GM19397 (cell line): Measurements from ENCODE around the gene PPP3CA.
"Not testable (repeated sequence)": the region's sequence is repeated elsewhere in the genome, so short reads cannot be mapped to it uniquely, and the experiment has no call there.

Experiments used
- ATAC-seq: cut with Tn5 transposase; IDR thresholded peaks from one replicate; pipeline ENCODE4 v1.9.1; 2021; ENCODE audit warnings: mild to moderate bottlenecking, moderate library complexity; ENCODE audit not compliant: unreplicated experiment

PPP3CA gene

DNA sequence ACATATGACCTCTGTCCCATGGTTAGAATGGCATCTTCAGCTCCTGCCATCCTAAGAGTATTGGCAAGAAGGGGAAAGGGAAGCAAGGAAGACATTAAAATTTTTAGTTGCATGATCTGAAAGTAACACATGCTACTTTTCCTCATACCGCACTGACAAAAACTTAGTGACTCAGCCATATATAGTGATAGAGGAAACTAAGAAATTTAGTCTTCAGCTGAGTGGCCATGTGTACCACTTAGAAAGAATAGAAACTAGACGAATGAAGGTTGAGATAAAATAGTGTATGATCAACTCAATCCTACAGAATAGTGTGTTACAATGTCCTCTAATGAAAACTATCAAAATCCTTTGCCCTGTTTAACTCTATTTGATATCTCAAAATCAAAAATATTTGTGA, 164.1 kb downstream of the PPP3CA start:
- ATAC-seq, result no peak

DNA sequence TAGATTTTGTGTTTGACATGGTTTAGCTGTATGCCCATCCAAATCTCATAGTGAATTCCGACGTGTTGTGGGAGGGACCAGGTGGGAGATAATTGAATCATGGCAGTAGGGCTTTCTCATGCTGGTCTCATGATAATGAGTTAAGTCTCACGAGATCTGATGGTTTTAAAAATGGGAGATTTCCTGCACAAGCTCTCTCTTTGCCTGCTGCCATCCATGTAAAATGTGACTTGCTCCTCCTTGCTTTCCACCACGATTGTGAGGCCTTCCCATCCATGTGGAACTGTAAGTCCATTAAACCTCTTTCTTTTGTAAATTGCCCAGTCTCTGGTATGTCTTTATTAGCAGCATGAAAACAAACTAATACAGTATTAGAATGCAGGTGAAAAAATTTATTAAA, 164.6 kb downstream of the PPP3CA start:
- ATAC-seq, result not testable (repeated sequence)

DNA sequence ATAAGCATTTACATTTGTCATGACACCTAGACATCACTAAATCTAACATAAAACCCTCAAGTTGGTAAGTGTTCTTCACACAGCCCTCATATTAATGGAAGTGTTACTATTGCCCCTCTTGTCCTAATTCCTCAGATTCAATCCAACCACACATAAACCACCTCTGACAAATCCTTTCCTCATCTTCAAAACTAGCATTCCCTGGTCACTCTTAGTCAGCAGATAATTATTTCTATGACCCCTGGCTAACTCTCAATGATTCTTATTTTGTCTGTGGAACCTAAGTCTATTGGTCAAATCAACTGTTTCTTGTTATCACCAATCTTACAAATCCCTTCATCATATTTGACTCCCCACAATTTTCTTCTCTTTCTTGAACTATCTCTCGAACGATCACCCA, 168.6 kb downstream of the PPP3CA start:
- no peak for ATAC-seq

DNA sequence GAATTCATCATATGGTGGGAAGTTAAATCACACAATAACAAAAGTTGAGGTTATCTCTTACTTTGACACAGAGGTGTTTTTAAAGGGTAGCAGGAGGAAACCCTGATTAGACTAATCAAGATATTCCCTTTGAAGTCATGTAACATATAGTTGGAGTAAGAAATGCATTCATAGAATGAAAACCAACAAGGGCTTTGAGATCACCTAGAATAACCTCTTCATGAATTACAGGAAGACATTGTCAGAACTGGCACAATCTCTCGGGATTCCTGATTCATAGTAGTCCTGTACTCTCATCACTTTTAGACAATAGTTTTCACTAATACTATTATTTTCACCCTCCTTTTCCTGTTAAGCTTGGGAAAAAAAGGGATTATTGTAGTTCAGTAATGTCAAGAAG, 170.2 kb downstream of the PPP3CA start:
- ATAC-seq, result no peak

DNA sequence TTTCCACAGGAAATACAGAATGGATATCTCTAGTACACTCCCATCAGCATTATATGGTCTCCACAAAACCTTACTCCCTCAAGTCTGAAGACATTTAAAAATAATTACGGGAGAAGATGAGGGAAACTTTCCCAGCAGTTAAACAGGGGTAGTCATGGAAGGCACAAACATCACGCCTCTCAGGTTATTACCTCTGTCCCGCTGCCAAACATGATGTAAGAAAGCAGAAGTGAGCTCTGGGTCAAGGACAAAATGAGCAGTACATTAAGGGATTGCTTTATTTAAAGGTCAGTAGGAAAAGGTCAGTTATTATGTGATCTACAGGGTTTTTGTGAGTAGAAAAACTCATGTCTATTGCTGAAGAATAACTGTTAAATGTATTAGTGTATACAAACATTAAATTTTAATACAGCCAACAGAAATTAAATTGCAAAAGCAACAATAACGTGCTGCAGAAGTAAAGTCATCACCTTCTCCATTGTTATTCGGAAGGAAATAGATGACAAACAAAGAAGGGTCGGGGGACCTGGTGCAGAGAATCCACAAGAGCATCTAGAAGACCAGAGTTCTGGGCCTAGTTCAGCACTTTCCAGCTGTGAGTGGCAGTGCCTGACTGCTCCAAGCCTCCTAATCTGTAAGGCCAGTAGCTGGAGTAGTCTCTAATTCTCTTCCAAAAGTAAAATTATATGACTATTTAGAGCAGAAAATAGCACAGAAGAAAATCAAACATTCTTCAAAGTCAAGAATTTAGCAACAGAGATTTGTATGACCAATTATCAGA, 171.2 kb downstream of the PPP3CA start:
- no peak for ATAC-seq

DNA sequence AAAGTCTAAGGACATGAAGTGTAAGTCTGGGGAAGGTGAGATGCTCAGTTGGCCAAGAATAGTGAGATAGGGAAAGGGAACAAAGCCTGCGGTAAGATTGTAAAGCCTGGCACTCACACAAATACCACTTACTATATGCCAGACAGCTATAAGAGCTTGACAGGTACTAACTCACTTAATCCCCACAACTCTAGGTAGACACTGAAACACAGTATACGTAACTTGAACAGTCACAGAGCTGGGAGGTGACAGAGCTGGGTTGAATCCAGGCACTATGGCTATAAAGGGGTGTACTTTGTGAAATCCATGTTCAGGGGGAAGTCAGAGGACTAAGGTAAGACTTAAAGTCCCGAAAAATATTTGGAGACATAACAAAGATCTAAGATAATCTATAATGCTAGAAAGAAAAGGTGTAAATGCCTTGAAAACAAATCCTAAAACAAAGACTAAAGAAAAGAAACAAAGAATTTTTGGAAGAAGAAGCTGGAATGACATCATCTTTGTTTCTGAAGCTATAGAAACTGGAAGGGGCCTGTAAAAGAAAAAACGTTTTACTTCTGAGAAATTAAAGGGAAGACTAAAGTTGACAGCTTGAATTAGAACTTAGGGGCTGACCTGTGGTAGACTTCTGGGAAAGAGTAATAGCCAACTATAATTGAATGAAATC, 172.5 kb downstream of the PPP3CA start:
- ATAC-seq, result no peak

DNA sequence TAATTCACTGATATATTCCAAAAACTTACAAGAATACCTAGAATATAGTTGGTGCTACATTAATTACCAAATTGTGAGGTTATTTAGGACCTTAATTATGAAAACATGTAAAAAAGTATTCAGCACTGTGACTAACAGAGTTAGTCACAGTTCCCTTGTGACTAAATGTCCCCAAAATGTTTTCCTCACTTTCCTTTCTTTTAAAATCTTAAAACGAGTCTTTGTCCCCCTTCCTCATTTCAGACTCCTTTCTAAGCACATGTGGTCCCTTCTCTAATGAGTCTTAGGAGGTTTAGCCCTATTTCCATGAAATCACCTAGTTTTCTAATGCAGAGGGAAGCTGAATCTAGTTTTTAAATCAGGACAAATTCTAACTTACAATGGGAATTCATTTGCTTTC, 175.0 kb downstream of the PPP3CA start:
- no peak for ATAC-seq

DNA sequence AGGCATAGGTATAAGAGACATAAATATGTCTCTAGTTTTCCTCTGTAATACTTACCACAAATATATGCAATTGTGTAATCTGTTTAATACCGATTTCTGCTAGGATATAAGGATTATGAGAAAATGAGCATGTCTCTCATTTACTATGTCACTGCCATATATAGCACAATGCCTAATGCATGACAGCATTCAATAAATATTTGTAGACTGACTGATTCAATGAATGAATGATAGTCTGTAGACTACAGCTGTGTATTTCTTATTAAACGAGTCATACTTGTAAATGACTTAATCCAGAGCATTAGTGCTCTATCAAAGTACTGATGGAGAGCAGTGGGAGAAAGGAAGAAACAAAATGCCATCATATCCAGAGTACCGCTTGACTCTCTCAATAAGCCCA, 175.6 kb downstream of the PPP3CA start:
- ATAC-seq, result no peak

DNA sequence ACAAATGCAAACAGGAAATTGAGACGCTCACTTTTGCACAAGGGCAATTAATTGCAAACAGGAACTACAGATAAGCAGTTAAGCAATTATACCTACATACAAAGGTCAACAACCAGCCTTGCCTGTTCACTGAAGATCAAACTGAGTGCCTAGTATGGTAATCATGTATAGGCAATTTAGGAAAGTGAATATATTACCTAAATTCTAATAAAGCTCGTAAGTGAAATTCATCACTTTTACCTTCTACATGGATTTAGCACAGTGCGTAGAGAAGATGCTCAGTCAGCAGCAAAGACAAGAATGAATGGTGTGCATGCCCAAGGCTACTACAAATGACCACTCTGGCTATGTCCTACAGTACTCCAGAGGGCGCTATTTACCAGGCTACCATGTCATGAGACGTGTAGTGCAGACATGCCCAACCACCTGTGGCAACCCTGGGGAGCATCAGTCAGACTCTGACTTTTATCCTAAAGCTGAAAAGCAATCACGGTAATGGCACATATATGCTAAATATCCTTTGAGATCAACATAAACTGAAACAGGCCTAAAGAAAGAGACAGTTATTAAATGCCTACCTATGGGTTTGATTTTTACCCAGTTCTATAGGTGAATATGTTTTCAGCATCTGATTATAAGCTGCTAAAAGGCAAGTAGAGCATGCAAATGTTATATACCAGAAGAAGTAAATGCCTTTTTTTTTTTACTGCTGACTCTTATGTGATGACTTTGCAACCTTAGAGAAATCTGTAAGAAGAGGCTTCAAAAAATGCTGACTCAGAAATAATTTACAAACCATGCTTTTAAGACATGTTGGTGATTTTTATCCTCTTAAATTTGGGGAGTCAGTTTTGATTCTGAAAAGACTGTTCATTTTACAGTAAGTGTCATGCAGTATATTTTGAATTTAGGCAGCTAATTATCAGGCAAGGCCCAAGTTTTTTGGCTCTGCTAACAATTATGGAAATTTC, 178.0 kb downstream of the PPP3CA start:
- ATAC-seq, result peak; percentile 99

DNA sequence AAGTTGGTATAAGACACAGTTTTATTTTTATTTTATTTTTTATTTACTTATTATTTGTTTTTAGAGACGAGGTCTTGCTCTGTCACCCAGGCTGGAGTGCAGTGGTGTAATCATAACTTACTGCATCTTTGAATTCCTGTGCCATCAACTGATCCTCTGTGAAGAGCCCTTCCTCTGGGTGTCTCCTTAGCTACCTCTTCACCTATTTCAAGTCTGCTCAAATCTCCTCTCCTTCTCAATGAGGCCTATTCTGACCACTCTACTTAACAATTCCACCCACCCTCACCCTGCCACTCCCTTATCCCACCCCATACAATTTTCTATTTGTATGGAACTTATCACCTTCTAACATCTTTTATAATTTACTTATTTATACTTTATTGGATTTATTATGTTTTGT, 183.4 kb downstream of the PPP3CA start:
- ATAC-seq, result no peak

DNA sequence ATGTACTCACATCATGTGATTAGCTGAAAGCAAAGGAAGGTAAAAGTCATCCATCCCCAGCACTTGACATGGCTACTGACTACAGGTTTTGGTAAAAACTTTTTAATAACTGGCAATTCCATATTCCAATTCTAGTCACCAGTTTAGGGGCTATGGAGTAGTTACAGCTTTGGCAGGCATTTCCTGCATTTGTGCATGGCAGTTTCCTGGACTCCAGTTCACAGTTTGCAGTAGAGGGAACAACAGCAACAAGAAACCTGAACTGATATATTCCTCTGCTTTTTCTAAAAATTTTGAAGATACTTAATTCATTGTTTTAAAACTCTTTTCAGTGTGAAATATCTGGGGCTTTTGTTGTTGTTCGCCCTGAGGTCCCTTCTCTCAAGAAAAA, 184.3 kb downstream of the PPP3CA start:
- no peak for ATAC-seq

DNA sequence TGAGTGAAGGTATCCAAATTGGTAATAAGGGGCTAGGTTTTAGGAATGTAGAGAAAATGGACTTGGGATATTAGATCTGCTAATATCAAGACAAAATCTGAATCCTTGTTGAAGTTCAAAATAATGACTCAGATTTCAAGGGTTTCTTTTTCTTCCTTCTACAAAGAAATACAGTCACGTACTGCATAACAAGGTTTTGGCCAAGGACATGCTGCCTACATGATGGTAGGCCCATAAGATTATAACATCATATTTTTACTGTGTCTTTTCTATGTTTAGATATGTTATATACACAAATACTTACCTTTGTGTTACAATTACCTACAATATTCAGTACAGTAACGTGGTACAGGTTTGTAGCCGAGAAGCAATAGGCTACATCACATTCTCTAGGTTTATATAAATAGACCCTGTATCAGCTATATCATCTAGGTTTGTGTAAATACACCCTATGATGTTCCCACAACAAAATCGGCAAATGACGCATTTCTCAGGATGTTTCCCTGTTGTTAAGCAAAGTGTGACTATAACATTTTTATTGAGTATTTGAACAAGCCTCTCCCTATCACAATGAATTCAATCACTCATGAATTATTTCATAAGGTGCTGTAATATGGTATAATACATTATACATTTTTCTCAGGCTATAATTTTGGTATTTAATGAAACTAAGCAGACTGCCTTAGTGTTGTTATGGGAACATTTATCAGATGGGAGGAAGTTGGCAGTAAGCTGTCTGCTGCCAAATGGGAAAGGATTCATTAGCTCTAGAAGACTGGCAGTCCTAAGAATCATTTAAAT, 186.3 kb downstream of the PPP3CA start:
- ATAC-seq, result no peak

DNA sequence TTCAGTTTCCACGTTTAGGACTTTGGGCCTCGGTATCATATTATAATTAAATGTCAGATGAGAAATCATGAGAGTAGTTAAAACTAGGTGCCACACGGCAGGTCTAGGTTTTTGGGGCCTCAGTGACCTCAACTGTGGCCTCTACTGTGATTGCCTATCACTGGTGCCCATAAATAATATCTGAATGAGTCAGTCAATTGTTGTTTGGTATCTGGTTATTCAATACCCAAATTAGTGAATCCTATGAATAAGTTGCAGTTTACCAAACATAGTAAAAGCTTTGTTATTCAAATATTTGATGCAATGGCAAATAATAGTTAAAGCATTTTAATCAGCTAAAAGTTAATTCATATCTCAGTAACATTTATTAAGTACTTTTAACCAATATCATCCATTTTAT, 188.8 kb downstream of the PPP3CA start:
- ATAC-seq, result no peak

DNA sequence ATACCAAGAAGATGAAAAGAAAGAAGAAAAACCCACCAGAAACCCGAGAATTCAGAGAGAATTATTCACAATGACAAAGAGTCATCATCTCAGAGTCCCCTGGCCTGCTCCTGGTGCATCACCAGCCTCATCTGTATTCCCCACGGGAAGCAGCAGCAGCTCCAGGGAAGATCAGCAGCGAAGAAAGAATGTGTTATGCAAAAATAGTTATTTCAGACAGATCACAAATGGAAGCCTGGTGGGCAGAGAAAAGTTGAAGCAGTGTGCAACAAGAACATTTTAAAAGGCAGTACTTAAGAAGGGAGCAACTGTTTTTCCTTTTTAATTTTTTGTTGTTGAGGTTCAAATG, 189.2 kb downstream of the PPP3CA start:
- ATAC-seq, result no peak

DNA sequence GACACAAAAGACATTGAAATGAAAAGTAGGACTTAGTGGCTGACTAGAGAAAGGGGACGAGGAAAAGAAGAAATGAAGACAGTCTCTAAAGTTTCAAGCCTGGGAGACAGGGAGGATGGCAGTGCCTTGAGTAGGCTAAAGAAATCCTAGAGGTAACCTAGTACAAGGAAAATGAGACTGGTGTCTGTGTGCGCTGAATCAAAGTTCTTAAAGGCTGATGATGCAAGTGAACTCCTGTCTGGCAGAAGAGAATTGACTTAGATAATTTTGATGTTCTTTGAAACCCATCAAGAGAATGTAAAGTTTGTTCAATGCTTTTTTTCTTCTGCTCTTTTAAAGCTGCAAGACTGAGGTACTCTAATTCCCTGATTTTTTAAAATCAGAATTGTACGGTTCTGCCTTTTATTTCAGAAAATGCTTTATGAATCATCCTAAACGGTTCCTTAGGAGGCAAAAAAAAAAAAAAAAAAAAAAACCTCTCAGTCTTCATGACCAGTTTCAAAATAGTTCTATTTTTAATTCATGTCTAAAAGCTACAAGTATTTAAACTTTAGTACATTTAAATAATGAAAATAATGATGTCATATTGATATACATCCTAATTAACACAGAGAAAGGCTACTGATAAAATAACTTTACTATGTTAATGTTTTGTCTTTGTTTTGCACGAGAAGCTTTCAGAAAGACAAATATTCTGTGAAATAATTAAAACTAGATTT, 189.8 kb downstream of the PPP3CA start:
- ATAC-seq, result no peak

DNA sequence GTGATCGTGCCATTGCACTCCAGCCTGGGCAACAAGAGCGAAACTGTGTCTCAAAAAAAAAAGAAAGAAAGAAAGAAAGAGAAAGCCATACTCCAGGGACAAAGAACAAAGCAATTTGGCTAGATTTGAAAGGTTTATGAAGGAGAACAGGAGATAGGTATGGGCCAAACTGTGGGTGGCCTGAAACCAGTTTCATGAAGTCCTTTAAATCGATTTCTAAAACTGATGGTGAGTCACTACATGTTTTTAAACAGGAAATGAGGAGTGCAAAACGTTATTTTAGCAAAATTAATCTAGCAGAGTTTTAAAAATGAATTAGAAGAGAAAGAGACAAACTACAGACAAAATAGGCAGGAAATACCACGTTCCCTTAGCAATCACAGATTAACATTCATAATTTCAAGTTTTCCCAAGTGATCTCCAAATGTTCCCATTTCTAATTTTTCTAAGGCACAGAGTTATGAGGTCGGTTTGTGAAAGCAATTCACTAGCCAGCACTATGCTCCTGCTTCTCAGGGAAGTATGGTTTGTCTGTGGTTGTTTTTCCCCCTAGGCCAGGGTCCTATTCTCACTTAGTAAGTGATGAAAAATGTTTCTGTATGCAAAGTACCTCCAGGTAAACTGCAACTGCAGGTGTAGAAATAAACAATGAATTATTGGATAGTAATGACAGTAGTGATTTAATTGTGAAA, 190.6 kb downstream of the PPP3CA start:
- ATAC-seq, result no peak

DNA sequence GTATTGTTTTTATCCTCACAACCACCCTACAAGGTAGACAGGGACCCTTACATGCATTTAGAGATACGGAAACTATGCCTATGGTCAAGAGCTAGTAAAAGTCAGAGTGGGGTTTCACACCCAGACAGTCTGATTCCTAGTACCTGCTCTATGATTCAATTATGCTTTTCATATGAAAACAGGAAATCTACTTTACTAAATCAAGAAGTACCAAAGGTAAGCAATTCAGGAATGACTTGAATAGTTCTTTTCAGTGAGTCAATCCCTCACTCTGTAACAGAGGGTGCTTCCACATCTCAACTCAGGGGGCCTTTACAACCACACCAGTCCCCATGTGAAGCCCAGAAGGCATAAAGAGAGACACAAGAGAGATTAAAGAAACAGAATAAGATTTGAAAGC, 191.4 kb downstream of the PPP3CA start:
- no peak for ATAC-seq

DNA sequence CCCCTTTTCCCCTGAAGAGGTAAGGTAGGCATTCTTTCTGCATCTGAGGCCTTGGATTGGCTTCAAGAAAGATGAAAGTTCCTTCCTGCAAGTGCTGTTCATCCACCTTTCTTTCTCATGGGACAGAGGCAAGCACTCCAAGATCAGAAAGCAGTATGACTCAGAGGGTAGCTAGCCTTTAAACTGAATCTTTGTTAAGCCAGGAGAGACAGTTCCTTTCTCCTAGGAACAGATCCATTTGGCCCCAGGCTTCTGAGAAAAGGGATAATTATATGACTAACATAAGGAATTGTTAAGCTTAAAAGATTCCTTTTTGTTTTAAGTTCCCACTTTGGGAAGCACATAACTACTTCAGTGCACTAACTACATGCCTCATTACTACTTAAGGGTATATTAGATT, 192.0 kb downstream of the PPP3CA start:
- no peak for ATAC-seq

DNA sequence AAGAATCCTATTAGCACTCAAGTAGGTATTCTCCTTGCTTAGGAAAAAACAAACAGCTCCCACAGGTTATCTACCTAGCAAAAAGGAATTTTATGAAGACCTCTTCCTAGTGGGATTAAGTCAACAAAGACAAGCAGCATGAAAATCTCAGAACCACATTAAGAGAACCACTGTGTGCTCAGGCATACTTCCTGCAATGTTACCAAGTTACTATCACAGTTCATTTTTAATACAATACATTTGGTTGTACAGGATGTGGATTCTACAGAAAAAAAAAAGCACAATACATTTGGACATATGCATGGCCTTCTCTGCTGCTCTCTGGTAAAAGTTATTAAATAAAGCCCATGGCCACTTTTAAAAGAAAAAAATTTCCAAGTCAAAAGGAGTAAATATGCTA, 193.7 kb downstream of the PPP3CA start:
- no peak for ATAC-seq

DNA sequence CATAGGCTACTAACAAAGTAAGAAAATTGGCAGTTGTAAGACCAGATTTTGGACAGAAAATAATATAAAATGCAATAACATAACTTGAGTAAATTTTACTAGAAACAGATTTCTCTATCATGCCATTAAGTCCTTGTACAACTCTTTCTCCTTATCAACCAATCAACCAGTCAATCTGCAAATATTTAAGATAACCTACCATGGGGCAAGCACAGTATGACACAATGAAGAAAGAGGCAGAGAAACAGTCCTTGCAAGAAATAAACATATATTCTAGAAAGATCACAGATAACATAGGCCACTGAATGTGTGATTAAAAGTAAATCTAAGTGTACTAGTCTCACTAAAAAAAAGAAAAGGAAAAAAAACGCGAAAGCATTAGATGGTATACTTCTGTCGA, 194.8 kb downstream of the PPP3CA start:
- ATAC-seq, result no peak
